ENCODE results near the gene BTBD9. TPM values are rescaled to one million over a fixed set of nuclear protein-coding genes. Genes with fewer than 3 reads are reported as not detected.

BTBD9 gene
- total RNA-seq, 2 donors from 2014 or later, result 30.1 to 45.8 TPM

- no peak for TF ChIP-seq CTCF (IDR thresholded peaks at IDR 0.05)
- Histone ChIP-seq H3K4me1 (ENCODE audit: control insufficient read depth in 1 of 2, low read depth in 2 of 2) (no peaks in the 10 kb centered on the region), H3K4me3 (no peak overlapping the region), H3K36me3 (no peaks in the 10 kb centered on the region), H3K27ac (no peak overlapping the region), H3K27me3 (replicated peaks; ENCODE audit: insufficient read depth) (no peaks in the 10 kb centered on the region), H3K9me3 (no peaks in the 10 kb centered on the region)
- no peak for DNase-seq (ENCODE audit: low spot score)
- no peak for ATAC-seq (ENCODE audit: insufficient number of reproducible peaks, low FRiP score, low read depth)
Measured at GRCh38 chr6:38658418-38659167, 18.9 kb upstream of the BTBD9 start.

DNA sequence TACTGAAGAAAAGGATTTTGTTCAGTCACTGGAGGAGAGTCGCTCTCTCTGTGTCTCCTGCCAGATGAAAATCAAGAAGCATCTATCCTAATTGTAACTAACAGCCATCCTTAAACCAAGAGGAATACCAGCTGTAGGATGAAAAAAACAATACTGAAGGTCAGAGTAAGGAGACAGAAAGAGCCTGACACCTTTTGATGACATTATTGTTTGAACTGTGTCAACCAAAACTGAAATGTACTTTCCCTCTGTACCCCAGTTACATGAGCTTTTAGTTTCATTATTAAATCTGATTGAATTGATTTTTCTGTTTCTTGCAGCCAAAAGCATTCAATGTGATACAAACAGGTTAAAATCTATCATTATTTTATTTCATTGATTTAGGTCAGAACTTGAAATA is 17.2 kb upstream of the BTBD9 start:
- Histone ChIP-seq H3K9me3 (no peaks in the 10 kb centered on the region), H3K4me3 (no peak overlapping the region), H3K36me3 (no peaks in the 10 kb centered on the region), H3K27ac (no peak overlapping the region), H3K27me3 (replicated peaks; ENCODE audit: insufficient read depth) (no peaks in the 10 kb centered on the region), H3K4me1 (ENCODE audit: control insufficient read depth in 1 of 2, low read depth in 2 of 2) (no peaks in the 10 kb centered on the region)
- no peak for TF ChIP-seq CTCF (IDR thresholded peaks at IDR 0.05)
- no peak for DNase-seq (ENCODE audit: low spot score)
- ATAC-seq (ENCODE audit: insufficient number of reproducible peaks, low FRiP score, low read depth), result no peak

GRCh38 chr6:38654263-38654662 is 14.5 kb upstream of the BTBD9 start:
- TF ChIP-seq CTCF (IDR thresholded peaks at IDR 0.05), result no peak
- Histone ChIP-seq H3K36me3 (no peaks in the 10 kb centered on the region), H3K27me3 (replicated peaks; ENCODE audit: insufficient read depth) (no peaks in the 10 kb centered on the region), H3K4me1 (ENCODE audit: control insufficient read depth in 1 of 2, low read depth in 2 of 2) (no peaks in the 10 kb centered on the region), H3K27ac (no peak overlapping the region), H3K4me3 (no peak overlapping the region), H3K9me3 (no peaks in the 10 kb centered on the region)
- no peak for DNase-seq (ENCODE audit: low spot score)
- no peak for ATAC-seq (ENCODE audit: insufficient number of reproducible peaks, low FRiP score, low read depth)

DNA sequence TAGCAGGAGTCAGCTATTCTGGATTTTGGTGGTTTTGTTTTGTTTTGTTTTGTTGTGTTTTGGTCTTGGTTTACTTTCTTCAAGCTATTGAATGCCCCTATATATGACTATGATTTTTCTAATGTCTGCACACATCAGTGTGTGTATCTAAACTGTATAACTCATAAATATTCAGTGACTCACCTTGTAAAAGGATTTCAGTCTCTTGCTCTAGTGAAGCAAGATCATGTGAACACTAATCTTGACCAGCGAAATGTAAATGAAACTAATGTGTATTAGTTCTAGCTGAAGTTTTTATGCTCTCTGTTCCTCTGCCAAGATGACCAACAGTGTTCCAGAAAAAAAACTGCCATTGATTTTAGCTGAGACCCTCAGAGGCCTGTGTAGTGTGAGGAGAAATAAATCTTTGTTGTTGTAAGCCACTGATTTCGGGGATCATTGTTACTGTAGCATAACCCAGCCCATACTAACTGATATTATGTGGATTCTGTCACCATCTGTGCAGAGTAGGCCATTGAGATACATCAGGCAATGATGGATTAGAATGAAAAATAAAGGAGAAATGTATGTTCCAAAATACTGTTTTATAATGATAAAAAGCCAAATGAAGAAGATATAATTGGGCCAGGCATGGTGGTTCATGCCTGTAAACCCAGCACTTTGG is 11.5 kb upstream of the BTBD9 start:
- Histone ChIP-seq H3K27me3 (replicated peaks; ENCODE audit: insufficient read depth) (no peaks in the 10 kb centered on the region), H3K4me1 (ENCODE audit: control insufficient read depth in 1 of 2, low read depth in 2 of 2) (no peaks in the 10 kb centered on the region), H3K9me3 (no peaks in the 10 kb centered on the region), H3K36me3 (no peaks in the 10 kb centered on the region), H3K27ac (no peak overlapping the region), H3K4me3 (no peak overlapping the region)
- no peak for TF ChIP-seq CTCF (IDR thresholded peaks at IDR 0.05)
- ATAC-seq (ENCODE audit: insufficient number of reproducible peaks, low FRiP score, low read depth), result no peak
- no peak for DNase-seq (ENCODE audit: low spot score)

GRCh38 chr6:38650207-38650752 is 10.6 kb upstream of the BTBD9 start:
- H3K9me3 ChIP-seq, result no peaks in the 10 kb centered on the region
- no peak overlapping the region for H3K27ac ChIP-seq
- no peaks in the 10 kb centered on the region for H3K36me3 ChIP-seq
- TF ChIP-seq CTCF (IDR thresholded peaks at IDR 0.05), result no peak
- no peak for DNase-seq (ENCODE audit: low spot score)
- H3K4me3 ChIP-seq, result no peak overlapping the region
- no peak for ATAC-seq (ENCODE audit: insufficient number of reproducible peaks, low FRiP score, low read depth)
- no peaks in the 10 kb centered on the region for H3K27me3 ChIP-seq (replicated peaks; ENCODE audit: insufficient read depth)
- H3K4me1 ChIP-seq (ENCODE audit: control insufficient read depth in 1 of 2, low read depth in 2 of 2), result no peaks in the 10 kb centered on the region

All from thoracic aorta (tissue), 2 donors.